GM23338 (cell line): ENCODE data around the gene ATP8A2.

Experiments
- EZH2 ChIP-seq: fragments of 200-600 bp; sonication (generic); IDR thresholded peaks from one replicate; pipeline ENCODE4 v1.8.0; 2017; ENCODE audit warnings: antibody characterized with exemption, mild to moderate bottlenecking, low read depth; ENCODE audit not compliant: unreplicated experiment
- EZH2phosphoT487 ChIP-seq: fragments of 200-600 bp; sonication (generic); IDR thresholded peaks from one replicate; pipeline ENCODE4 v1.8.1; 2018; ENCODE audit warnings: antibody characterized with exemption; ENCODE audit not compliant: unreplicated experiment
- JUNB ChIP-seq: IDR thresholded peaks from one replicate; pipeline ENCODE4 v1.6.1; 2016; ENCODE audit warnings: antibody characterized with exemption; ENCODE audit not compliant: unreplicated experiment
- NANOG ChIP-seq: IDR thresholded peaks from 2 replicates; pipeline ENCODE4 v1.6.1; 2016; ENCODE audit warnings: antibody characterized with exemption, borderline replicate concordance
- POLR2AphosphoS5 ChIP-seq: IDR thresholded peaks from 2 replicates; pipeline ENCODE4 v1.6.1; 2016; ENCODE audit warnings: antibody characterized with exemption, low read depth
- STAT1 ChIP-seq: IDR thresholded peaks from one replicate; pipeline ENCODE4 v1.6.1; 2016; ENCODE audit warnings: antibody characterized with exemption; ENCODE audit not compliant: unreplicated experiment
- TF ChIP-seq, protein P1 (sequence below), 2 experiments: fragments of 200-600 bp in 1 of 2; sonication (generic) in 1 of 2; conservative IDR thresholded peaks; 2 replicates each; pipeline versions ENCODE4 v1.5.1 to v1.6.1; 2016 to 2017; ENCODE audit warnings: antibody characterized with exemption in 2 of 2, low read depth in 2 of 2, mild to moderate bottlenecking in 2 of 2, moderate library complexity in 1 of 2
- TF ChIP-seq, protein P2 (sequence below): fragments of 250-450 bp; sonication (Bioruptor Pico); IDR thresholded peaks from 2 replicates; pipeline ENCODE4 v1.5.0; 2020; ENCODE audit warnings: mild to moderate bottlenecking, moderate library complexity
- TF ChIP-seq, protein P3 (sequence below): IDR thresholded peaks from one replicate; pipeline ENCODE4 v1.6.1; 2018; ENCODE audit warnings: antibody characterized with exemption; ENCODE audit not compliant: unreplicated experiment
- TF ChIP-seq, protein P4 (sequence below): IDR thresholded peaks from 2 replicates; pipeline ENCODE4 v1.6.1; 2016; ENCODE audit warnings: antibody characterized with exemption

DNA sequence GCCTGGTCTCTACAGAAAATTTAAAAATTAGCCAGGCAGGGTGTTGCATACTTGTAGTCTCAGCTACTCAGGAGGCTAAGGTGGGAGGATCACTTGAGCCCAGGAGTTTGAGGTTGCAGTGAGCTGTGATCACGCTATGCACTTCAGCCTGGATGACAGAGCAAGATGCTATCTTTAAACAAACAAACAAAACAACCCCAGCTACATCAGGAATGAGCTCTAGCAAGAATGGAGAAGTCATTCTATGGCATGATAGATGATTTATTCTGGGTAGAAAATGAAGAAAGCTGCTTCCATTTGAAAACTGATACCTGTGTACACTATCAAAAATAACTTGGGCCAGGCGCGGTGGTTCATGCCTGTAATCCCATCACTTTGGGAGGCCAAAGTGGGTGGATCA lies 695.8 kb downstream of the ATP8A2 start:
- TF ChIP-seq, protein P1, sequence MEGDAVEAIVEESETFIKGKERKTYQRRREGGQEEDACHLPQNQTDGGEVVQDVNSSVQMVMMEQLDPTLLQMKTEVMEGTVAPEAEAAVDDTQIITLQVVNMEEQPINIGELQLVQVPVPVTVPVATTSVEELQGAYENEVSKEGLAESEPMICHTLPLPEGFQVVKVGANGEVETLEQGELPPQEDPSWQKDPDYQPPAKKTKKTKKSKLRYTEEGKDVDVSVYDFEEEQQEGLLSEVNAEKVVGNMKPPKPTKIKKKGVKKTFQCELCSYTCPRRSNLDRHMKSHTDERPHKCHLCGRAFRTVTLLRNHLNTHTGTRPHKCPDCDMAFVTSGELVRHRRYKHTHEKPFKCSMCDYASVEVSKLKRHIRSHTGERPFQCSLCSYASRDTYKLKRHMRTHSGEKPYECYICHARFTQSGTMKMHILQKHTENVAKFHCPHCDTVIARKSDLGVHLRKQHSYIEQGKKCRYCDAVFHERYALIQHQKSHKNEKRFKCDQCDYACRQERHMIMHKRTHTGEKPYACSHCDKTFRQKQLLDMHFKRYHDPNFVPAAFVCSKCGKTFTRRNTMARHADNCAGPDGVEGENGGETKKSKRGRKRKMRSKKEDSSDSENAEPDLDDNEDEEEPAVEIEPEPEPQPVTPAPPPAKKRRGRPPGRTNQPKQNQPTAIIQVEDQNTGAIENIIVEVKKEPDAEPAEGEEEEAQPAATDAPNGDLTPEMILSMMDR (conservative IDR thresholded peaks at IDR 0.05; ENCODE audit: low read depth in 2 of 2) = no peak
- TF ChIP-seq POLR2AphosphoS5 (no peak), EZH2 (no peak), EZH2phosphoT487 (no peak), NANOG (no peak), STAT1 (no peak), JUNB (no peak)
- TF ChIP-seq, protein P2, sequence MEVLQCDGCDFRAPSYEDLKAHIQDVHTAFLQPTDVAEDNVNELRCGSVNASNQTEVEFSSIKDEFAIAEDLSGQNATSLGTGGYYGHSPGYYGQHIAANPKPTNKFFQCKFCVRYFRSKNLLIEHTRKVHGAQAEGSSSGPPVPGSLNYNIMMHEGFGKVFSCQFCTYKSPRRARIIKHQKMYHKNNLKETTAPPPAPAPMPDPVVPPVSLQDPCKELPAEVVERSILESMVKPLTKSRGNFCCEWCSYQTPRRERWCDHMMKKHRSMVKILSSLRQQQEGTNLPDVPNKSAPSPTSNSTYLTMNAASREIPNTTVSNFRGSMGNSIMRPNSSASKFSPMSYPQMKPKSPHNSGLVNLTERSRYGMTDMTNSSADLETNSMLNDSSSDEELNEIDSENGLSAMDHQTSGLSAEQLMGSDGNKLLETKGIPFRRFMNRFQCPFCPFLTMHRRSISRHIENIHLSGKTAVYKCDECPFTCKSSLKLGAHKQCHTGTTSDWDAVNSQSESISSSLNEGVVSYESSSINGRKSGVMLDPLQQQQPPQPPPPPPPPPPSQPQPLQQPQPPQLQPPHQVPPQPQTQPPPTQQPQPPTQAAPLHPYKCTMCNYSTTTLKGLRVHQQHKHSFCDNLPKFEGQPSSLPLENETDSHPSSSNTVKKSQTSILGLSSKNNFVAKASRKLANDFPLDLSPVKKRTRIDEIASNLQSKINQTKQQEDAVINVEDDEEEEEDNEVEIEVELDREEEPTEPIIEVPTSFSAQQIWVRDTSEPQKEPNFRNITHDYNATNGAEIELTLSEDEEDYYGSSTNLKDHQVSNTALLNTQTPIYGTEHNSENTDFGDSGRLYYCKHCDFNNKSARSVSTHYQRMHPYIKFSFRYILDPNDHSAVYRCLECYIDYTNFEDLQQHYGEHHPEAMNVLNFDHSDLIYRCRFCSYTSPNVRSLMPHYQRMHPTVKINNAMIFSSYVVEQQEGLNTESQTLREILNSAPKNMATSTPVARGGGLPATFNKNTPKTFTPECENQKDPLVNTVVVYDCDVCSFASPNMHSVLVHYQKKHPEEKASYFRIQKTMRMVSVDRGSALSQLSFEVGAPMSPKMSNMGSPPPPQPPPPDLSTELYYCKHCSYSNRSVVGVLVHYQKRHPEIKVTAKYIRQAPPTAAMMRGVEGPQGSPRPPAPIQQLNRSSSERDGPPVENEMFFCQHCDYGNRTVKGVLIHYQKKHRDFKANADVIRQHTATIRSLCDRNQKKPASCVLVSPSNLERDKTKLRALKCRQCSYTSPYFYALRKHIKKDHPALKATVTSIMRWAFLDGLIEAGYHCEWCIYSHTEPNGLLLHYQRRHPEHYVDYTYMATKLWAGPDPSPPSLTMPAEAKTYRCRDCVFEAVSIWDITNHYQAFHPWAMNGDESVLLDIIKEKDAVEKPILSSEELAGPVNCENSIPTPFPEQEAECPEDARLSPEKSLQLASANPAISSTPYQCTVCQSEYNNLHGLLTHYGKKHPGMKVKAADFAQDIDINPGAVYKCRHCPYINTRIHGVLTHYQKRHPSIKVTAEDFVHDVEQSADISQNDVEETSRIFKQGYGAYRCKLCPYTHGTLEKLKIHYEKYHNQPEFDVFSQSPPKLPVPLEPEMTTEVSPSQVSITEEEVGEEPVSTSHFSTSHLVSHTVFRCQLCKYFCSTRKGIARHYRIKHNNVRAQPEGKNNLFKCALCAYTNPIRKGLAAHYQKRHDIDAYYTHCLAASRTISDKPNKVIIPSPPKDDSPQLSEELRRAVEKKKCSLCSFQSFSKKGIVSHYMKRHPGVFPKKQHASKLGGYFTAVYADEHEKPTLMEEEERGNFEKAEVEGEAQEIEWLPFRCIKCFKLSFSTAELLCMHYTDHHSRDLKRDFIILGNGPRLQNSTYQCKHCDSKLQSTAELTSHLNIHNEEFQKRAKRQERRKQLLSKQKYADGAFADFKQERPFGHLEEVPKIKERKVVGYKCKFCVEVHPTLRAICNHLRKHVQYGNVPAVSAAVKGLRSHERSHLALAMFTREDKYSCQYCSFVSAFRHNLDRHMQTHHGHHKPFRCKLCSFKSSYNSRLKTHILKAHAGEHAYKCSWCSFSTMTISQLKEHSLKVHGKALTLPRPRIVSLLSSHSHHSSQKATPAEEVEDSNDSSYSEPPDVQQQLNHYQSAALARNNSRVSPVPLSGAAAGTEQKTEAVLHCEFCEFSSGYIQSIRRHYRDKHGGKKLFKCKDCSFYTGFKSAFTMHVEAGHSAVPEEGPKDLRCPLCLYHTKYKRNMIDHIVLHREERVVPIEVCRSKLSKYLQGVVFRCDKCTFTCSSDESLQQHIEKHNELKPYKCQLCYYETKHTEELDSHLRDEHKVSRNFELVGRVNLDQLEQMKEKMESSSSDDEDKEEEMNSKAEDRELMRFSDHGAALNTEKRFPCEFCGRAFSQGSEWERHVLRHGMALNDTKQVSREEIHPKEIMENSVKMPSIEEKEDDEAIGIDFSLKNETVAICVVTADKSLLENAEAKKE = no peak
- TF ChIP-seq, protein P3, sequence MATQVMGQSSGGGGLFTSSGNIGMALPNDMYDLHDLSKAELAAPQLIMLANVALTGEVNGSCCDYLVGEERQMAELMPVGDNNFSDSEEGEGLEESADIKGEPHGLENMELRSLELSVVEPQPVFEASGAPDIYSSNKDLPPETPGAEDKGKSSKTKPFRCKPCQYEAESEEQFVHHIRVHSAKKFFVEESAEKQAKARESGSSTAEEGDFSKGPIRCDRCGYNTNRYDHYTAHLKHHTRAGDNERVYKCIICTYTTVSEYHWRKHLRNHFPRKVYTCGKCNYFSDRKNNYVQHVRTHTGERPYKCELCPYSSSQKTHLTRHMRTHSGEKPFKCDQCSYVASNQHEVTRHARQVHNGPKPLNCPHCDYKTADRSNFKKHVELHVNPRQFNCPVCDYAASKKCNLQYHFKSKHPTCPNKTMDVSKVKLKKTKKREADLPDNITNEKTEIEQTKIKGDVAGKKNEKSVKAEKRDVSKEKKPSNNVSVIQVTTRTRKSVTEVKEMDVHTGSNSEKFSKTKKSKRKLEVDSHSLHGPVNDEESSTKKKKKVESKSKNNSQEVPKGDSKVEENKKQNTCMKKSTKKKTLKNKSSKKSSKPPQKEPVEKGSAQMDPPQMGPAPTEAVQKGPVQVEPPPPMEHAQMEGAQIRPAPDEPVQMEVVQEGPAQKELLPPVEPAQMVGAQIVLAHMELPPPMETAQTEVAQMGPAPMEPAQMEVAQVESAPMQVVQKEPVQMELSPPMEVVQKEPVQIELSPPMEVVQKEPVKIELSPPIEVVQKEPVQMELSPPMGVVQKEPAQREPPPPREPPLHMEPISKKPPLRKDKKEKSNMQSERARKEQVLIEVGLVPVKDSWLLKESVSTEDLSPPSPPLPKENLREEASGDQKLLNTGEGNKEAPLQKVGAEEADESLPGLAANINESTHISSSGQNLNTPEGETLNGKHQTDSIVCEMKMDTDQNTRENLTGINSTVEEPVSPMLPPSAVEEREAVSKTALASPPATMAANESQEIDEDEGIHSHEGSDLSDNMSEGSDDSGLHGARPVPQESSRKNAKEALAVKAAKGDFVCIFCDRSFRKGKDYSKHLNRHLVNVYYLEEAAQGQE = no peak
- TF ChIP-seq, protein P4, sequence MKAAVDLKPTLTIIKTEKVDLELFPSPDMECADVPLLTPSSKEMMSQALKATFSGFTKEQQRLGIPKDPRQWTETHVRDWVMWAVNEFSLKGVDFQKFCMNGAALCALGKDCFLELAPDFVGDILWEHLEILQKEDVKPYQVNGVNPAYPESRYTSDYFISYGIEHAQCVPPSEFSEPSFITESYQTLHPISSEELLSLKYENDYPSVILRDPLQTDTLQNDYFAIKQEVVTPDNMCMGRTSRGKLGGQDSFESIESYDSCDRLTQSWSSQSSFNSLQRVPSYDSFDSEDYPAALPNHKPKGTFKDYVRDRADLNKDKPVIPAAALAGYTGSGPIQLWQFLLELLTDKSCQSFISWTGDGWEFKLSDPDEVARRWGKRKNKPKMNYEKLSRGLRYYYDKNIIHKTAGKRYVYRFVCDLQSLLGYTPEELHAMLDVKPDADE = no peak
